Cortex of kidney (tissue), 1 donor: ENCODE data around the gene OTOG.

ENCODE experiments used
- DNase-seq: peaks from one replicate; lab custom pipeline; 2025; lab: John Stamatoyannopoulos, UW

OTOG gene

DNA sequence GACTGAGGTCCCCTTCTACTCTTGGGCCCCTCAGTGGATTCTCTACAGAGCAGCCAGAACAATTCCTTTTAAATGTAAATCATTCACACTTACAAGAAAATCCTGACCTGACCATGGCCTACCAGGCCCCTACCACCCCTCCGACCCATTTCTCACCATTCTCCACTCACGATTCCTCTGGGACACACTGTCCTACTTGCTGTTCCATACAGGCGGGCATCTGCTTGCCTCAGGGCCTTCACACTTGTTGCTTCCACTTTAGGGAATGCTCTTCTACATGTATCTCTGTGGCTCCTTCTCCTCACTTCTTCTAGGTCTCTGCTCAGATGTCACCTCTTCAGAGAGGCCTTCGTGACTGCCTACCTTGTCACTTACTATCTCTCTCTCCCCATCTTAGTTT is 6.3 kb upstream of the OTOG start:
- DNase-seq: no peak

DNA sequence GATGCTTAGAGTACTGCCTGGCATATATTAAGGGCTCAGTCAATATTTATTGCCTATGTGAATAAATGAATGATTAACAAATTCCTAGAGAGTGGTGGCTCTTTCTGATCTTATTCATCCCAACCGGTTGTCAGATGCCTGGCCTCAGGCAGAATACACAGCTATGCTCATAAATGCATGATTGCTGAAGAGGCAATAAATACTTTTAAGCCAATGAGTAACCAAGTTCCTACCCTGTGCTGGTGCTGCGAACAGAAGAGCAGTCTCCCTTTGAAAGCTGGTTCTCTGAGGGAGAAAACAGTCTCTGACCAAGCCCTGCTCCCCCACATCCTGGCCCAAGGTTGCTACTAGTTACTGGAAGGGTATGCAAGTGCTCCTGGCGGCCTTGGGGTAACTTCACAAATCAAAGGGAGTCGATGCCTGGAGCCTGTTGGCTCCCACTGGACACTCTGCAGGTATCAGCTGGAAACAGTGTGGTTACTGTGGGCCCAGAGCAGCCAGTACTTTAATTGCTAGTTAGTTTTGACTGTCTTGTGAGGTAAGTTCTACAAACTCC is 5.7 kb upstream of the OTOG start:
- no peak for DNase-seq

- DNase-seq: no peak
These were observed 4.8 kb upstream of the OTOG start for GRCh38 chr11:17542249-17542648.

DNA sequence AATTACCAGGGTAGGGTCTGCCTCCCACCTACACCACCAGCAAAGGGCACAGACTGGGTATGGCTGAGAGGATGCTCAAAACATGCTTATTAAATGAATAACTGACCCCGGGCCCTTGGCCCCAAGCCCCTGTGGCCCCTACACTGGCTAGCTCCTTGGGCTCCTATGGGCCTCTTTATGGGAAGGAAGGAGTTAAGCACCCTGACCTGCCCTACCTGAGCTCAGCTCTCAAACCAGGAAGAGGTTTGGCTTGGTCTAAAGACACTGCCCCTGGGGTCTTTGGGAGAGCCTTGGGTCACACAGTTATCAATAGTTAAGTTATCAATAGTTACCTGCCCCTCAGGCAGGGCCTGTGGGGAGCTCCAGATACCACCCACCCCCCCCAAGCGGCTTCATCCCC is 4.0 kb upstream of the OTOG start:
- no peak for DNase-seq

- DNase-seq: no peak
These were observed 3.4 kb upstream of the OTOG start for GRCh38 chr11:17543574-17544180.

DNA sequence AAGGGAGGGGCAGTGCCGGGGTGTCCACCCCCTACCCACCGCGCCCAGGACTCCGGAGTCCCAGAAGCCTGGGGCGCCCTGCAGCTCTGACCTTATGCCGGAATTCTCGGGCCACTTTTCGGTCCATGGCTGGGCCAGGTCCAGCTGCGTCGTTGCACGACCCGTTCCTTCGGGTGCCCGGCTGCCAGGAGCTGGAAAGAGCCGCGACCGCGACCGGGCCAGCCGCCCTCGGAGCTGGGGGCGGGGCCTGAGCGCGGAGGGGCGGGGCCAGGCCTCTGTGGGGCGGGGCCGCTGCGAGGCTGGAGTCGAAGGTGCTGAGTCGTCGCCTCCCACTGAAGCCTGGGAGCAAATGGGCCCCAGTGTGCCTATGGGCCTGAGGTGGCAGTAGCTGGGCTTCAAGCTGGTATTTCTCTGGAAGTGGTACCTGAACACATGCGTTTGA is 2.9 kb upstream of the OTOG start, which contains the start of gene USH1C:
TSS of gene USH1C (minus strand) at position 236 of the 442 bp plus-strand sequence. CDS start at position 127, 109 bp downstream.
- no peak for DNase-seq

- DNase-seq: no peak
These were observed 819 bp upstream of the OTOG start for GRCh38 chr11:17546240-17546639.

- DNase-seq: no peak
These were observed 873 bp downstream of the OTOG start for GRCh38 chr11:17547932-17548331.

GRCh38 chr11:17548444-17548843 is 1.4 kb downstream of the OTOG start:
- no peak for DNase-seq

DNA sequence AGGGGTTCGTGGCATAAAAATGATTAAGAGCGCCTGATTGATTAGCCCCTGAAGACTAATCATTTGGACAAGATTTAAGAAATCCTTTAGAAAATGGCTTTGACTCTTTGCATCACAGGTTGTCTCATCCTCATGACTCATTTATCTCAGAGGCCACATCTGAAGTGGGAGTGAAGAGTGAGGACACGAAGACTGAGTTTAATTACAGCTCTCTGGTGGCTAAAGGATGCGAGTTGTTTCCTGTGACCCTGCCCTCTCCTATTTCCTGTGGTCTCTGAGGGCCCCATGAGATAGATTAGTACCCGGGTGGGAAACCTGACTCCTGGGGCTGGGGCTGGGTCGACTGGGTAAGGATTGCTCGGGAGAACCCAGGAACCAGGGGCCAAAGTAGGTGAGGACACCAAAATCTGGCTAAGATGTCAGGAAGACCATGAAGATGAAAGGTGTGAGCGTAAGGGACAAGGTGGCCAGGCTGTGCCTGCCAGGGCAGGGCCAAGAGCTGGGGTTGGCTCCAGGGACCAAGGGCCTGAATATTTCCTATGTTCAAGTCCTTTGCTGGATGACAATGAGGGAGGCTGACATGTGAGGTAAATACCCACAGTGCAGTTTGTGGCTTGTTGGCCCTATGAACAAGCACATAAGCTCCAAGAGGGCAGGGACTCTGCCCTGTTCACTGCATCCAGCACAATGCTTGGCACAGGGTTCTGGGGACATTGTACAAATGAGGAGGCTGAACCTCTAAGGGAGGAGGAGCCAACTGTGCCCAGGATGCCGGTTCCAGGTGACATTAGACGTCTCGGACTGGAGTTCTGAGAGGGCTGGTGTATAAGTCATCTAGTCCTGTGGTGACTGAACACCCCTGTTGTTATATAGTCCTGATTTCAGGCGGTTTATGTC is 3.6 kb downstream of the OTOG start:
- DNase-seq: no peak

GRCh38 chr11:17551347-17552040 is 4.4 kb downstream of the OTOG start:
- DNase-seq: no peak

DNA sequence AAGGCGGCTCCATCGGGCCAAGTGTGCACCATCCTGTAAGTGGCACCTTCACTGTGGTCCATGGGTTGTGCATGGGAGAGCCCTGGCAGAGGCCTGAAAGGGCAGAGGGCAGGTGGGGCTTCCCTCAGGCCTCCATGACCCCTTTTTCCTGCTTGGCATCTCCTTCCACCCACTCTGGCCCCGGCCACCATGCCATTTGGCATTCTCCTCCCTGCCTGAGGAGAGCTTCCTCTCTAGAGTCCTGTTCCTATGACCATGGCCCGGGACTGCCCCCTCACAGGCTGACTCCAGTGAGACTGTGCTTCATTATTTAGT is 4.9 kb downstream of the OTOG start:
- no peak for DNase-seq

DNA sequence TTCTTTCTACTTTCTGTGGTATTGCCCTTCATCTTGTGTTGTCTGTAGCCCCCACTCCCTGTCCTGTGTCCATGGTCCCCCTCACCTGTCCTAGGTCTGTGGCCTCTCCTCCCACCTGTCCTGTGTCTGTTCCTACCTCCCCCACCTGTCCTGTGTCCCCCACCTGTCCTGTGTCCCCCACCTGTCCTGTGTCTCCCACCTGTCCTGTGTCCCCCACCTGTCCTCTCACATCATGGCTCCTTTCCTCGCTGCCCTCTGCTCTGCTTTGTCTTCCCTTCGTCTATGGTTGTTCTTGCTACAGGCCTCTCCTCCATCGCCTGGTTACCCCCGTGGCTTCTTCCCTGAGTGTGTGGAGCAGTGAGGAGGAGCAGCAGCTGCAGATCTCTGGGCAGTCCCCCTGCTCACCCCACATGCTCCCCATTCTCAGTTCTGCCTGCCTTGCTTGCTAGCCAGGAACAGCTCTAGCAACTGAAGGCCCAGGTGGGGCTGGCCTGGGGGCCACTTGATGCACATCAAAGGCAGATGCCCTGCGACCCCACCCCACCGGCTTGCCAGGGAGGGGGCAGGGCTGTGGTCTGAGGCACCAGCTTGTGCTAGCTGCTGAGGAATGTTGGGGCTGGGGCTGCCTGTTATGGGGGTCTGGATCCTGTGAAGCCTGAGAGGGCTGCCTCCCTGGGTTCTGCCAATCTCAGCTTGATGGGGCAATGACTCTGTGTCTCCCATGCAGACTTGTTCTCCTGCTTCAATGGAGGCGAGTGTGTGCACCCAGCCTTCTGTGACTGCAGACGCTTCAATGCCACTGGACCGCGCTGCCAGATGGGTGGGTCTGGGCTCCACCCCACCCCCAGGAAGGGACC is 5.6 kb downstream of the OTOG start:
- DNase-seq: no peak

DNA sequence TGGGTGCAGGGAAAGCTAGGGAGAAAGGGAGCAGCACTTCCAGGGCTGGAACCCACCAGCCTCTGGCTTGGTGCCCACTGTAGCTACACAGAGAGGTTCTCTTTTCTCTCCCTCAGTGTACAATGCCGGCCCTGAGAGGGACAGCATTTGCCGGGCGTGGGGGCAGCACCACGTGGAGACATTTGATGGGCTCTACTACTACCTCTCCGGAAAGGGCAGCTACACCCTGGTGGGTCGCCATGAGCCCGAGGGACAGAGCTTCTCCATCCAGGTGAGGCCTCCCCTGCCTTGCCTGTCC is 6.1 kb downstream of the OTOG start:
- DNase-seq: no peak

- DNase-seq: no peak
These were observed 7.4 kb downstream of the OTOG start for GRCh38 chr11:17554487-17554886.

DNA sequence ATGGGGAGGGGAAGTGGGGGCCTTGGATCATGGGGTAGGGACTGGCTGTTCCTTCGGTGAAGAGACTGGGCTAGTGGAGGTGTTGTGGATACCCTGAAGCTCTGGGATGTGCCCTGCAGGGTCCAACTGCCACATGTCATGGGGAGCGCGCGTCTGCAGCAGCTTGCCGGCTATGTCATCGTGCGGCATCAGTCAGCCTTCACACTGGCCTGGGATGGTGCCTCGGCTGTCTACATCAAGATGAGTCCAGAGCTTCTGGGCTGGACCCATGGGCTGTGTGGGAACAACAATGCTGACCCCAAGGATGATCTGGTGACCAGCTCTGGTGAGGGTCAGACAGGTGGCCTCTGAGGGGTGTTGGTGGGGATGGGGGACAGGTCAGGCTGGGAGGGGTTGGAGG is 9.9 kb downstream of the OTOG start:
- DNase-seq: no peak

- no peak for DNase-seq
These were observed 11.1 kb downstream of the OTOG start for GRCh38 chr11:17558025-17558780.

- no peak for DNase-seq
These were observed 11.9 kb downstream of the OTOG start for GRCh38 chr11:17558916-17559315.

- DNase-seq: no peak
These were observed 12.5 kb downstream of the OTOG start for GRCh38 chr11:17559341-17560087.
